GM18868 (cell line): ENCODE results near the gene SLC44A1.
A peak's percentile ranks its signal among the peaks of the same experiment; 100 is the strongest.

Experiments
- ATAC-seq: cut with Tn5 transposase; IDR thresholded peaks from one replicate; pipeline ENCODE4 v1.9.1; 2021; ENCODE audit warnings: mild to moderate bottlenecking, moderate library complexity; ENCODE audit not compliant: unreplicated experiment

The SLC44A1 gene

GRCh38 chr9:105376893-105377292 is 132.4 kb downstream of the SLC44A1 start:
- no peak for ATAC-seq

- peak; percentile 100 for ATAC-seq
These were observed 141.0 kb downstream of the SLC44A1 start for GRCh38 chr9:105385381-105385985.

GRCh38 chr9:105389796-105390195 is 145.3 kb downstream of the SLC44A1 start:
- no peak for ATAC-seq

- ATAC-seq = no peak
These were observed 146.4 kb downstream of the SLC44A1 start for GRCh38 chr9:105390871-105391270.

- no peak for ATAC-seq
These were observed 146.8 kb downstream of the SLC44A1 start for GRCh38 chr9:105391288-105391687.

GRCh38 chr9:105392531-105392930 is 148.1 kb downstream of the SLC44A1 start:
- no peak for ATAC-seq

- ATAC-seq = no peak
These were observed 149.3 kb downstream of the SLC44A1 start for GRCh38 chr9:105393576-105394344.

- no peak for ATAC-seq
These were observed 152.0 kb downstream of the SLC44A1 start for GRCh38 chr9:105396441-105396840.

- no peak for ATAC-seq
These were observed 152.4 kb downstream of the SLC44A1 start for GRCh38 chr9:105396901-105397300.

- no peak for ATAC-seq
These were observed 154.7 kb downstream of the SLC44A1 start for GRCh38 chr9:105399117-105399516.

GRCh38 chr9:105401651-105402050 is 157.2 kb downstream of the SLC44A1 start:
- no peak for ATAC-seq

GRCh38 chr9:105403552-105404248 is 159.2 kb downstream of the SLC44A1 start:
- no peak for ATAC-seq

- peak; percentile 96 for ATAC-seq
These were observed 161.2 kb downstream of the SLC44A1 start for GRCh38 chr9:105405514-105406131.

GRCh38 chr9:105406369-105406768 is 161.9 kb downstream of the SLC44A1 start:
- no peak for ATAC-seq

- ATAC-seq = no peak
These were observed 169.1 kb downstream of the SLC44A1 start for GRCh38 chr9:105413525-105413924.

- ATAC-seq = peak; percentile 72
These were observed 170.7 kb downstream of the SLC44A1 start for GRCh38 chr9:105414947-105415661.

GRCh38 chr9:105415662-105415980 is 171.2 kb downstream of the SLC44A1 start:
- no peak for ATAC-seq

- peak; percentile 69 for ATAC-seq
These were observed 172.4 kb downstream of the SLC44A1 start for GRCh38 chr9:105416840-105417239.

- ATAC-seq = no peak
These were observed 174.4 kb downstream of the SLC44A1 start for GRCh38 chr9:105418588-105419500.
